Omental fat pad (tissue), 4 donors: Measurements from ENCODE around the gene DOK1. TPM values are rescaled to one million over a fixed set of nuclear protein-coding genes. Genes with fewer than 3 reads are reported as not detected.

Source experiments
- ATAC-seq: fragments of 150-250 bp; one replicate; pipeline ENCODE4 v1.9.1; 2016; ENCODE audit warnings: mild to moderate bottlenecking, moderate library complexity; ENCODE audit not compliant: low FRiP score
- DNase-seq: peaks from one replicate; pipeline ENCODE4 v3.0.0-alpha.2; 2019; ENCODE audit warnings: low spot score
- total RNA-seq, 4 donors: library from RNA; depleted of rRNA; stranded (reverse); fragments of >200 nt; gene quantifications; one replicate each; pipeline ENCODE4 v1.1.0, GENCODE V29; 2016
- TF ChIP-seq, protein P1 (sequence below), 3 donors: fragments of 450-650 bp; IDR thresholded peaks; one replicate each; pipeline ENCODE4 v1.5.1; 2016 to 2017; ENCODE audit warnings: antibody characterized with exemption in 3 of 3, mild to moderate bottlenecking in 3 of 3, moderate library complexity in 2 of 3

DOK1 gene
- total RNA-seq, 4 donors from 2014 or later: 16.0 to 39.4 (median 30.5) TPM

GRCh38 chr2:74526649-74527230 lies 27.8 kb upstream of the DOK1 start:
- ATAC-seq (no peak), DNase-seq (no peak)
- TF ChIP-seq, protein P1, sequence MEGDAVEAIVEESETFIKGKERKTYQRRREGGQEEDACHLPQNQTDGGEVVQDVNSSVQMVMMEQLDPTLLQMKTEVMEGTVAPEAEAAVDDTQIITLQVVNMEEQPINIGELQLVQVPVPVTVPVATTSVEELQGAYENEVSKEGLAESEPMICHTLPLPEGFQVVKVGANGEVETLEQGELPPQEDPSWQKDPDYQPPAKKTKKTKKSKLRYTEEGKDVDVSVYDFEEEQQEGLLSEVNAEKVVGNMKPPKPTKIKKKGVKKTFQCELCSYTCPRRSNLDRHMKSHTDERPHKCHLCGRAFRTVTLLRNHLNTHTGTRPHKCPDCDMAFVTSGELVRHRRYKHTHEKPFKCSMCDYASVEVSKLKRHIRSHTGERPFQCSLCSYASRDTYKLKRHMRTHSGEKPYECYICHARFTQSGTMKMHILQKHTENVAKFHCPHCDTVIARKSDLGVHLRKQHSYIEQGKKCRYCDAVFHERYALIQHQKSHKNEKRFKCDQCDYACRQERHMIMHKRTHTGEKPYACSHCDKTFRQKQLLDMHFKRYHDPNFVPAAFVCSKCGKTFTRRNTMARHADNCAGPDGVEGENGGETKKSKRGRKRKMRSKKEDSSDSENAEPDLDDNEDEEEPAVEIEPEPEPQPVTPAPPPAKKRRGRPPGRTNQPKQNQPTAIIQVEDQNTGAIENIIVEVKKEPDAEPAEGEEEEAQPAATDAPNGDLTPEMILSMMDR (IDR thresholded peaks at IDR 0.05): no peak

- ATAC-seq (no peak), DNase-seq (no peak)
- TF ChIP-seq, protein P1 (IDR thresholded peaks at IDR 0.05): no peak
Observed at GRCh38 chr2:74527741-74528140, 26.8 kb upstream of the DOK1 start.

- TF ChIP-seq, protein P1 (IDR thresholded peaks at IDR 0.05): no peak
- no peak for DNase-seq
- ATAC-seq: peak; percentile 31
Observed at GRCh38 chr2:74528600-74529356, 25.7 kb upstream of the DOK1 start.

DNA sequence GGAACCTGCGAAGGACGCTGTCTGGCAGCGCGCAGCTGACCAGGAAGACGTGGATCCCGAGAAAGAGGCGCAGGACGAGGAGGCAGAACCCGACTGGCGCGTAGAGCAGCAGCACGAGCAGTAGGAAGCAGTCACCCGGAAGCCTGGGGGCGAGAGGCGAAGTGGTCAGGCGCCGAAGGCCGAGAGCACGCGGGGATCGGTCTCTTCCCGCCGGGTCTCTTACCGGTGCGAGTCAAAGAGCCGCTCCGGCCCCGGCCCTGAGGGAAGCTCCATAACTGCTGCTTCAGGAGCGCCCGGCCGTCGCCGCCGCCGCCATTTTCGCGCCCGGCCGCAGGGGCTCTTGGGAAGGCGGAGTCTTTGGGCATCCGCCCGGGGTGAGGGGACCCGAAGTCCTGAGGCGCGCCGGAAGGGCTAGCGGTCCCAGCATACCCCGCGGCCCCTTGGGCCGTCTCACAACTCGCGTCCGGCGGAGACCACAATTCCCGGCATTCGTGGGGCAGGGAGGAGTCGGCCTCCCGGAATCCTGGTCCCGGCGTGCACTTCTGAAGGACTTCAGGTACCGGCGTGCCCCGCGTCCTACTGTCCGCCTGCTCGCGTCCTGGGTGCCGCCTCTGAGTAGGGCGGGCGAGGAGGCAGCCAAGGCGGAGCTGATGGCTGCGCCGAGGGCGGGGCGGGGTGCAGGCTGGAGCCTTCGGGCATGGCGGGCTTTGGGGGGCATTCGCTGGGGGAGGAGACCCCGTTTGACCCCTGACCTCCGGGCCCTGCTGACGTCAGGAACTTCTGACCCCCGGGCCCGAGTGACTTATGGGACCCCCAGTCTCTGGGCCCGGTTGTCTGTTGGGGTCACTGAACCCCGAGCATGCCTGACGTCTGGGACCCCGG lies 24.9 kb upstream of the DOK1 start, which contains the start of the genes AUP1 and HTRA2:
Gene AUP1, minus strand, starts transcription at position 350 of the 882 bp plus-strand sequence. Its CDS starts 77 bp downstream, at position 273.
Gene HTRA2, plus strand, starts transcription at position 577 of the 882 bp plus-strand sequence. Its CDS starts 74 bp downstream, at position 651.
- TF ChIP-seq, protein P1 (IDR thresholded peaks at IDR 0.05): no peak
- ATAC-seq: peak; percentile 98
- peak; percentile 73 for DNase-seq

DNA sequence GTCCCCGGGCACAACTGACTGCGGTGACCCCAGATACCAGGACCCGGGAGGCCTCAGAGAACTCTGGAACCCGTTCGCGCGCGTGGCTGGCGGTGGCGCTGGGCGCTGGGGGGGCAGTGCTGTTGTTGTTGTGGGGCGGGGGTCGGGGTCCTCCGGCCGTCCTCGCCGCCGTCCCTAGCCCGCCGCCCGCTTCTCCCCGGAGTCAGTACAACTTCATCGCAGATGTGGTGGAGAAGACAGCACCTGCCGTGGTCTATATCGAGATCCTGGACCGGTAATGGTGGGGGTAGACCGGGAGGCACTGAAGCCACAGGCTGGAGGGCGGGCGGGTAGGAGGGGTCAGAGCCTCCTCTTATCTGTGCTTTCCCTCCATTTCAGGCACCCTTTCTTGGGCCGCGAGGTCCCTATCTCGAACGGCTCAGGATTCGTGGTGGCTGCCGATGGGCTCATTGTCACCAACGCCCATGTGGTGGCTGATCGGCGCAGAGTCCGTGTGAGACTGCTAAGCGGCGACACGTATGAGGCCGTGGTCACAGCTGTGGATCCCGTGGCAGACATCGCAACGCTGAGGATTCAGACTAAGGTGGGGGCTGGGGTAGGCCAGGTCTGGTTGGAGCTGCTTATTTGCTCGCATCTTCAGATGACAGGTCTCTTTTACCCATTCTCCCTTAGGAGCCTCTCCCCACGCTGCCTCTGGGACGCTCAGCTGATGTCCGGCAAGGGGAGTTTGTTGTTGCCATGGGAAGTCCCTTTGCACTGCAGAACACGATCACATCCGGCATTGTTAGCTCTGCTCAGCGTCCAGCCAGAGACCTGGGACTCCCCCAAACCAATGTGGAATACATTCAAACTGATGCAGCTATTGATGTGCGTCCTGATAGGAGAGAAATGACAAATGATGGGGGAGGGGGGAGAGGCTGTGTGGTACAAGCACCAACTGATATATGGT lies 24.0 kb upstream of the DOK1 start:
- TF ChIP-seq, protein P1 (IDR thresholded peaks at IDR 0.05): no peak
- peak; percentile 30 for DNase-seq
- ATAC-seq: peak; percentile 25

DNA sequence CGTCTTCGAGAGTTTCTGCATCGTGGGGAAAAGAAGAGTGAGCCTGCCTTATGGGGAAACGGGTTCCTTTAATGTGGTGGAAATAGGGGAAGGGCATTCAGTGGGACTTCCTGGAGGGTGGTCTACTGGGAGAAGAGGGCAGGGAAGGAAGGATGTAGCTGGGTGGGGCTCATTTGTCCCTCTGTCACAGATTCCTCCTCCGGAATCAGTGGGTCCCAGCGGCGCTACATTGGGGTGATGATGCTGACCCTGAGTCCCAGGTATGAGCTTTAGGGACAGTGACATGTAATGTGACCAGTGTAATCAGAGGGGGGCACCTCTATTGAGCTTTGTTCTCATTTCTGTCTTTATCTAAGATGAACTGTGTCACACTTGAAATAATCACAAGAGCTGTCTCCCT lies 22.9 kb upstream of the DOK1 start:
- DNase-seq: peak; percentile 20
- no peak for ATAC-seq
- TF ChIP-seq, protein P1 (IDR thresholded peaks at IDR 0.05): no peak
